Vagina (tissue), 2 donors: ENCODE results near the gene FADS3. TPM values are rescaled to one million over a fixed set of nuclear protein-coding genes. Genes with fewer than 3 reads are reported as not detected.
A peak's percentile ranks its signal among the peaks of the same experiment; 100 is the strongest.

Experiments used
- DNase-seq, 2 donors: peaks; one replicate each; pipeline ENCODE4 v3.0.0-alpha.2; 2017; ENCODE audit errors: extremely low spot score in 2 of 2
- H3K27ac ChIP-seq: fragments of 200-600 bp; sonication (generic); one replicate; pipeline ENCODE4 v1.5.1; 2019
- H3K27me3 ChIP-seq: fragments of 200-600 bp; sonication (generic); one replicate; pipeline ENCODE4 v1.5.1; 2019
- H3K36me3 ChIP-seq, 2 donors: fragments of 200-600 bp; sonication (generic); one replicate each; pipeline ENCODE4 v1.5.1; 2017 to 2019
- H3K4me1 ChIP-seq: fragments of 200-600 bp; sonication (generic); one replicate; pipeline ENCODE4 v1.5.1; 2019
- H3K4me3 ChIP-seq, 2 donors: fragments of 200-600 bp; sonication (generic); 1 replicate in 1 of 2; 2 replicates in 1 of 2; pipeline ENCODE4 v1.5.1; 2016 to 2019
- H3K9me3 ChIP-seq: fragments of 200-600 bp; sonication (generic); one replicate; pipeline ENCODE4 v1.5.1; 2019
- CTCF ChIP-seq, 3 experiments: fragments of 450-650 bp in 2 of 3; fragments of 200-600 bp in 1 of 3; sonication (generic) in 1 of 3; IDR thresholded peaks; one replicate each; pipeline ENCODE4 v1.5.1; 2017 to 2019; ENCODE audit warnings: antibody characterized with exemption in 3 of 3, mild to moderate bottlenecking in 2 of 3, moderate library complexity in 2 of 3
- POLR2A ChIP-seq, 2 donors: fragments of 450-650 bp; IDR thresholded peaks; one replicate each; pipeline ENCODE4 v1.6.1; 2017; ENCODE audit warnings: antibody characterized with exemption in 2 of 2, mild to moderate bottlenecking in 2 of 2, moderate library complexity in 2 of 2
- POLR2AphosphoS5 ChIP-seq, 2 donors: sonication (generic); formaldehyde crosslinking; IDR thresholded peaks; one replicate each; pipeline ENCODE4 v1.9.0; 2017; ENCODE audit warnings: antibody characterized with exemption in 2 of 2, mild to moderate bottlenecking in 2 of 2, low read depth in 1 of 2; ENCODE audit not compliant: insufficient read depth in 1 of 2
- intact Hi-C: fragments of 100-400 bp; cut with DNase I; formaldehyde crosslinking; loops from one replicate; pipeline ENCODE4 v1.15.1; 2023
- total RNA-seq: library from RNA; depleted of rRNA; stranded (reverse); fragments of >200 nt; gene quantifications from one replicate; pipeline ENCODE4 v1.2.3, GENCODE V29; 2016

FADS3 gene
- total RNA-seq = 41.5 TPM

DNA sequence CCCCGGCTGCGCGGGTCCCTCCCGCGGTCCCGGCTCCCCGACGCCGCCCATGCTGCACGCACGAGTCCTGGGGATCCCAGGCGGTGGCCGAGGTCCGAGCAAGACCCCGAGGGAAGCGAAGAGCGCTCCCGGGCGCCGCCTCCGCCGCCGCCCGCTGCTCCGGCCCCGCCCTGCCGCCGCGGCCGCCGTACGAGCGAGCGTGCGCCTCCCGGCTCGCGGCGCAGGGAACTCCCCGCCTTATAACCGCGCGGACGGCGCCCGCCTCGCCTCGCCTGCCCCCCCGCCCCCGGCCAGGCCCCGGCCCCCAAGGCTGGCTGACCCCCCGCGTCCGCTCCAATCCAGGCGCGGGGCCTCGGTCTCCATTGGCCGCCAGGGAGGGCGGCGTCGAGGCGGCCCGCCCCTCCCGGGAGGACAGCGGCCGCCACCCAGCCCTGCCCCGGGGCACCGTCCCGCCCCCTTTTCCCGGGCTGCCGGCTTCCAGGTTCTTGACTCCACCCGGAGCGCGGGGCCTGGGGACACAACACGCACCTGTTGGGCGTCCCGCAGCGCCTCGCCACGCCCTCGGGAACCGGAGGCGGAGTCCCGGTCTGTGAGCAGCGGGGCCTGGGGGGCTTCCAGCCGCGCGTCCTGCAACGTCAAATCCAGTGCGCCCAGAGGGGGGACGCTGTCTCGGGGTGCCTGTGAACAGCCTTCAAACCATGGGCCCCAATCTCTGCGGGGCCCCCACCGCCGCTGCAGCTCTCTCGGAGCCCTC, at the start of gene FADS3:
TSS of gene FADS3 (minus strand) at position 215 of the 754 bp plus-strand sequence. CDS start at position 51, 164 bp downstream.
- Histone ChIP-seq H3K4me1 (peaks cover 25% of the 10 kb centered on the region), H3K27me3 (no peaks in the 10 kb centered on the region), H3K36me3 (no peaks in the 10 kb centered on the region), H3K27ac (peak within 1 kb of the TSS; percentile 89), H3K9me3 (no peaks in the 10 kb centered on the region), H3K4me3 (peak within 1 kb of the TSS; percentile 70 to 78)
- TF ChIP-seq POLR2A (IDR thresholded peaks at IDR 0.05) (peak in 1 of 2 donors; percentile 36), POLR2AphosphoS5 (IDR thresholded peaks at IDR 0.05; ENCODE audit: insufficient read depth in 1 of 2, low read depth in 1 of 2) (peak in 1 of 2 donors; percentile 45), CTCF (IDR thresholded peaks at IDR 0.05) (no peak)
- DNase-seq = no peak
- intact Hi-C loops = loop anchor here (5.0 to 10.0 kb wide), 3 partner anchors 74 to 223 kb away; partner anchors contain the start of genes FADS1, FEN1 and TMEM258

GRCh38 chr11:61940466-61940865, 49.1 kb upstream of the FADS3 start:
- Histone ChIP-seq H3K9me3 (no peaks in the 10 kb centered on the region), H3K27me3 (no peaks in the 10 kb centered on the region), H3K4me3 (no peak overlapping the region), H3K36me3 (no peaks in the 10 kb centered on the region), H3K27ac (no peak overlapping the region), H3K4me1 (no peaks in the 10 kb centered on the region)
- peak in 1 of 2 donors; percentile 64 for DNase-seq
- TF ChIP-seq CTCF (IDR thresholded peaks at IDR 0.05) (no peak), POLR2A (IDR thresholded peaks at IDR 0.05) (no peak), POLR2AphosphoS5 (IDR thresholded peaks at IDR 0.05; ENCODE audit: insufficient read depth in 1 of 2, low read depth in 1 of 2) (no peak)
- intact Hi-C loops = no loop called here

DNA sequence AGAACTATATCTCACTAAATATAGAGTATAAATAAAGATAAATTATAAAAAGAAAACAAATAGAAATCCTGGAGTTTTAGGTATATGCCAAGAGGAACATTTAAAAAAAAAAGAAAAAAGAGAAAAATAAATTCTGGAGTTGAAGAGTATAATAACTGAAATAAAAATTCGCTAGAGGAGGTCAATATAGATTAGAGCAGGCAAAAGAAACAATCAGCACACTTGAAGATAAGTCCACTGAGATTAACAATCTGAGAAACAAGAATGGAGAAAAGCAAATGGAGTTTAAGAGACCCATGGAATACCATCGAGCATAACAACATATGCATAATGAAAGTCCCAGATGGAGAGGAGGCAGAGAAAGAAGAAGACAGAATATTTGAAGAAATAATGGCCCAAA, 44.5 kb upstream of the FADS3 start:
- DNase-seq = no peak
- TF ChIP-seq POLR2A (IDR thresholded peaks at IDR 0.05) (no peak), POLR2AphosphoS5 (IDR thresholded peaks at IDR 0.05; ENCODE audit: insufficient read depth in 1 of 2, low read depth in 1 of 2) (no peak), CTCF (IDR thresholded peaks at IDR 0.05) (no peak)
- no peak overlapping the region for H3K27ac ChIP-seq

GRCh38 chr11:61930933-61931332, 39.6 kb upstream of the FADS3 start:
- no peak overlapping the region for H3K27ac ChIP-seq
- H3K9me3 ChIP-seq = no peaks in the 10 kb centered on the region
- no peaks in the 10 kb centered on the region for H3K27me3 ChIP-seq
- DNase-seq = no peak
- no peak overlapping the region for H3K4me3 ChIP-seq
- H3K4me1 ChIP-seq = no peaks in the 10 kb centered on the region
- intact Hi-C loops = no loop called here
- TF ChIP-seq CTCF (IDR thresholded peaks at IDR 0.05) (no peak), POLR2A (IDR thresholded peaks at IDR 0.05) (no peak), POLR2AphosphoS5 (IDR thresholded peaks at IDR 0.05; ENCODE audit: insufficient read depth in 1 of 2, low read depth in 1 of 2) (no peak)
- no peaks in the 10 kb centered on the region for H3K36me3 ChIP-seq

More for the DNA sequence above, 44.5 kb upstream of the FADS3 start:
- H3K36me3 ChIP-seq = no peaks in the 10 kb centered on the region
- no peaks in the 10 kb centered on the region for H3K4me1 ChIP-seq
- no peak overlapping the region for H3K4me3 ChIP-seq
- H3K27me3 ChIP-seq = no peaks in the 10 kb centered on the region
- intact Hi-C loops = no loop called here
- H3K9me3 ChIP-seq = no peaks in the 10 kb centered on the region

DNA sequence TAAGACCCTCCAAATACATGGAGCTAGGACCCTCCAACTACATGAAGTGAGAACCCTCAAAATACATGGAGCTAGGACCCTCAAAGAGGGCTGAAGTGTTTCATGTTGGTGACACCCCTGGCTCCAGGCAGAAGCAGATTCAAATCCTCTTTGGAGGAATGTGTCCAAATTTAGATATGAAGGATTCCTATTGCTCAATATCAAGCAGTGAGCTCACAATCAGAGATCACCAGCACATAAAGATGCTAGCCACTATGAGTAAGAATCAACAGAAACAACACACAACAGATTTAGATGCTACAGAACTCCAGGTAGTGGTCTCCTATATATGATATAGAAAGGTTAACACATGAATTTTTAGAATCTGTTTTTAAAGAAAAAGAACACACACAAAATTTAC, 37.3 kb upstream of the FADS3 start:
- H3K4me3 ChIP-seq = no peak overlapping the region
- H3K36me3 ChIP-seq = no peaks in the 10 kb centered on the region
- TF ChIP-seq POLR2A (IDR thresholded peaks at IDR 0.05) (no peak), POLR2AphosphoS5 (IDR thresholded peaks at IDR 0.05; ENCODE audit: insufficient read depth in 1 of 2, low read depth in 1 of 2) (no peak), CTCF (IDR thresholded peaks at IDR 0.05) (no peak)
- no peak for DNase-seq
- peaks cover 11% of the 10 kb centered on the region for H3K4me1 ChIP-seq
- H3K27ac ChIP-seq = no peak overlapping the region
- H3K27me3 ChIP-seq = no peaks in the 10 kb centered on the region
- H3K9me3 ChIP-seq = no peaks in the 10 kb centered on the region
- intact Hi-C loops = no loop called here
